A549 (cell line): ENCODE measurements around the gene KLHDC8A.

Source experiments
- BCL3 ChIP-seq: fragments of >200 bp; sonication (Bioruptor Twin); formaldehyde crosslinking; IDR thresholded peaks from 3 replicates; pipeline ENCODE4 v1.6.1; 2016
- RAD21 ChIP-seq, 2 experiments: fragments of >200 bp in 1 of 2; sonication (Bioruptor Twin) in 1 of 2; formaldehyde crosslinking in 1 of 2; IDR thresholded peaks in 1 of 2; conservative IDR thresholded peaks in 1 of 2; 2 replicates in 1 of 2; 3 replicates in 1 of 2; pipeline ENCODE4 v1.6.1; 2012 to 2018; ENCODE audit warnings: inconsistent platforms in 1 of 2

DNA sequence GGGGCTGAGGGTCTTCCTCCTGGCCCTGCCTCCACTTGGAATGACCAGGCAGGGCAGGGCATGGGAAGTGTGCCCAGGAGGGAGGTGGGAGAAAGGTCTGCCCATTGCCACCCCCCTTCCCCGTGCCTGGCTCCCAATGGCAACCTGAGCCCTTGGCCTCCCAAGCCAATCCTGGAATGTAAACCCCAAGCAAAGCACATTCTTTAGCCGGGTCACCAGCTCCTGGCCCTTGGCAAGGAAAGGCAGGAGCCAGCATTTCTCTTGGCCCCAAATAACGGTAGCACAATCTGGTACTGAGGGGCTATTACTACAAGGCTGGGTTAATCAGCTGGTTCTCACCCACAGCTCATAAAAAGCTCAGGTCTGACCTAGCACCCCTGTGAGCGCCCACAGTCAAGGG is 28.2 kb downstream of the KLHDC8A start:
- no peak for TF ChIP-seq RAD21 (conservative IDR thresholded peaks at IDR 0.05 in 1 of 2, IDR thresholded peaks at IDR 0.05 in 1 of 2)
- no peak for TF ChIP-seq BCL3
